Heart right ventricle (tissue), 16 donors: ENCODE data around the gene IL12A. TPM values are rescaled to one million over a fixed set of nuclear protein-coding genes. Genes with fewer than 3 reads are reported as not detected.
A peak's percentile ranks its signal among the peaks of the same experiment; 100 is the strongest.

Experiments used
- ATAC-seq, 8 donors: fragments of 200-7000 bp; cut with Tn5 transposase; one replicate each; pipeline ENCODE4 v1.9.1; 2020; ENCODE audit warnings: mild to moderate bottlenecking in 8 of 8, moderate library complexity in 8 of 8, moderate number of reproducible peaks in 1 of 8
- DNase-seq, 2 donors: peaks; one replicate each; pipeline ENCODE4 v3.0.0-alpha.2; 2020
- H3K27ac ChIP-seq, 10 donors: fragments of 200-600 bp; sonication (generic) in 2 of 10; one replicate each; pipeline versions ENCODE4 v1.5.0 to v1.8.0; 2020 to 2022; ENCODE audit warnings: mild to moderate bottlenecking in 3 of 10
- H3K27me3 ChIP-seq, 7 donors: fragments of 200-600 bp; one replicate each; pipeline ENCODE4 v1.8.0; 2021 to 2022; ENCODE audit warnings: mild to moderate bottlenecking in 2 of 7
- H3K36me3 ChIP-seq, 9 donors: fragments of 200-600 bp; sonication (generic) in 1 of 9; one replicate each; pipeline versions ENCODE4 v1.5.0 to v1.8.0; 2020 to 2022; ENCODE audit warnings: mild to moderate bottlenecking in 2 of 9
- H3K4me1 ChIP-seq, 9 donors: fragments of 200-600 bp; sonication (generic) in 1 of 9; one replicate each; pipeline versions ENCODE4 v1.5.0 to v1.8.0; 2020 to 2022; ENCODE audit warnings: mild to moderate bottlenecking in 4 of 9
- H3K4me3 ChIP-seq, 10 donors: fragments of 200-600 bp; sonication (generic) in 2 of 10; one replicate each; pipeline versions ENCODE4 v1.5.0 to v1.8.0; 2020 to 2022; ENCODE audit warnings: mild to moderate bottlenecking in 7 of 10, moderate library complexity in 2 of 10
- H3K9me3 ChIP-seq, 11 donors: fragments of 200-600 bp in 10 of 11; sonication (generic) in 2 of 11; one replicate each; pipeline versions ENCODE4 v1.5.0 to v1.8.0; 2013 to 2022; ENCODE audit warnings: mild to moderate bottlenecking in 2 of 11, control low read depth in 1 of 11, moderate library complexity in 1 of 11
- WGBS, 2 donors: extraction: QIAGEN DNeasy Blood & Tissue Kit; methylation state at CpG; one replicate each; pipeline ENCODE4 v1.1.7; 2013; ENCODE audit warnings: inconsistent platforms in 1 of 2; 5-methylcytosine and 5-hydroxymethylcytosine counted together
- intact Hi-C, 10 donors: fragments of 100-400 bp; cut with DNase I; formaldehyde crosslinking; loops; one replicate each; pipeline versions ENCODE4 v1.11.1 to v1.14.2; 2022
- polyA plus RNA-seq, 2 donors: library from polyadenylated mRNA; stranded (reverse); fragments of 200-250 nt; gene quantifications; one replicate each; pipeline ENCODE4 v1.2.3, GENCODE V29; 2013
- total RNA-seq, 10 donors: library from RNA; stranded (reverse); fragmentation: NEBNext Ultra II Directional in 3 of 10; extraction: Animal tissue kit (Norgen Biotek cat#: 25700) in 3 of 10; gene quantifications; one replicate each; pipeline versions ENCODE4 v1.2.1 to v1.2.4, GENCODE V29; 2021 to 2023
- TF ChIP-seq, protein P1 (sequence below), 9 donors: fragments of 200-600 bp; sonication (generic) in 2 of 9; IDR thresholded peaks; one replicate each; pipeline versions ENCODE4 v1.5.0 to v1.8.0; 2021 to 2022; ENCODE audit warnings: antibody characterized with exemption in 9 of 9, mild to moderate bottlenecking in 5 of 9, moderate library complexity in 1 of 9
- donor health status: Arrhythmogenic right ventricular cardiomyopathy.
- donor health status: ischemic (EF 13 %, LVEDD 7.1; RV severe dilation, severe dysfunction).
- donor health status: healthy with polysubstance abuse.
- donor health status: DM: no; HTN: yes; CAD: no.
- donor health status: DM: no; HTN: no; CAD: no.
- donor health status: ischemic (EF 25% LVEDD 6.9; RV normal size, moderate dysfunction).
- donor health status: ischemic (EF 25% LVEDD 5.7; RV mildly dilated, moderate dysfunction).
- donor health status: healthy.
- donor health status: DM: yes; HTN: yes; CAD: no.
- donor health status: Ischemic cardiomyopathy.
- donor health status: ischemic (EF 35%, LVEDD 5.7; RV mildly dilated, moderate dysfunction).
- donor health status: nonischemic (EF 11% LVEDD 7.7; RV severe dilation, severe dysfunction).
- donor health status: DM: yes; HTN: yes; CAD: no.
- donor health status: PGD.
- donor health status: ischemic (EF 29% LVEDD 5.4; RV normal size, mild dysfunction).
- donor health status: nonischemic (EF 23%, LVEDD 6.1; RV moderate dilation, normal function).

IL12A gene
- total and polyA plus RNA-seq, 12 donors = 0.53 to 2.3 (median 0.97) TPM; not detected in 1

DNA sequence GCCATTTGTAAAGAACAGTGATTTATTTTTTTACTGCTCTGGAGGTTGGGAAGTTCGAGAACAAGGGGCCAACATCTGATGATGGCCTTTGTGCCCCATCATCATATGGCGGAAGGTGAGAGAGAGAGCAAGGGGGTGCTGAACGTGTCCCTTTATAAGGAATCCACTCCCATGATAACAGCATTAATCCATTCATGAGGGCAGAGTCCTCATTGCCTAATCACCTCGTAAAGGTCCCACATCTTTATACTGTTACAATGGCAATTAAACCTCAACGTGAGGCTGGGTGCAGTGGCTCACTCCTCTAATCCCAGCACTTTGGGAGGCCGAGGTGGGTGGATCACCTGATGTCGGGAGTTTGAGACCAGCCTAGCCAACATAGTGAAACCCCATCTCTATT, 8.3 kb downstream of the IL12A start:
- Histone ChIP-seq H3K27me3 (no peaks in the 10 kb centered on the region), H3K4me1 (no peaks in the 10 kb centered on the region), H3K36me3 (peaks cover 0 to 7% (median 0%) of the 10 kb centered on the region in 9 donors), H3K27ac (no peak overlapping the region), H3K4me3 (no peak overlapping the region), H3K9me3 (no peaks in the 10 kb centered on the region)
- intact Hi-C loops = no loop called here
- TF ChIP-seq, protein P1, sequence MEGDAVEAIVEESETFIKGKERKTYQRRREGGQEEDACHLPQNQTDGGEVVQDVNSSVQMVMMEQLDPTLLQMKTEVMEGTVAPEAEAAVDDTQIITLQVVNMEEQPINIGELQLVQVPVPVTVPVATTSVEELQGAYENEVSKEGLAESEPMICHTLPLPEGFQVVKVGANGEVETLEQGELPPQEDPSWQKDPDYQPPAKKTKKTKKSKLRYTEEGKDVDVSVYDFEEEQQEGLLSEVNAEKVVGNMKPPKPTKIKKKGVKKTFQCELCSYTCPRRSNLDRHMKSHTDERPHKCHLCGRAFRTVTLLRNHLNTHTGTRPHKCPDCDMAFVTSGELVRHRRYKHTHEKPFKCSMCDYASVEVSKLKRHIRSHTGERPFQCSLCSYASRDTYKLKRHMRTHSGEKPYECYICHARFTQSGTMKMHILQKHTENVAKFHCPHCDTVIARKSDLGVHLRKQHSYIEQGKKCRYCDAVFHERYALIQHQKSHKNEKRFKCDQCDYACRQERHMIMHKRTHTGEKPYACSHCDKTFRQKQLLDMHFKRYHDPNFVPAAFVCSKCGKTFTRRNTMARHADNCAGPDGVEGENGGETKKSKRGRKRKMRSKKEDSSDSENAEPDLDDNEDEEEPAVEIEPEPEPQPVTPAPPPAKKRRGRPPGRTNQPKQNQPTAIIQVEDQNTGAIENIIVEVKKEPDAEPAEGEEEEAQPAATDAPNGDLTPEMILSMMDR (IDR thresholded peaks at IDR 0.05) = no peak
- WGBS, 2 donors = 89 to 94% methylated on average over 7 of the region's 7 CpGs
- no peak for DNase-seq
- no peak for ATAC-seq

DNA sequence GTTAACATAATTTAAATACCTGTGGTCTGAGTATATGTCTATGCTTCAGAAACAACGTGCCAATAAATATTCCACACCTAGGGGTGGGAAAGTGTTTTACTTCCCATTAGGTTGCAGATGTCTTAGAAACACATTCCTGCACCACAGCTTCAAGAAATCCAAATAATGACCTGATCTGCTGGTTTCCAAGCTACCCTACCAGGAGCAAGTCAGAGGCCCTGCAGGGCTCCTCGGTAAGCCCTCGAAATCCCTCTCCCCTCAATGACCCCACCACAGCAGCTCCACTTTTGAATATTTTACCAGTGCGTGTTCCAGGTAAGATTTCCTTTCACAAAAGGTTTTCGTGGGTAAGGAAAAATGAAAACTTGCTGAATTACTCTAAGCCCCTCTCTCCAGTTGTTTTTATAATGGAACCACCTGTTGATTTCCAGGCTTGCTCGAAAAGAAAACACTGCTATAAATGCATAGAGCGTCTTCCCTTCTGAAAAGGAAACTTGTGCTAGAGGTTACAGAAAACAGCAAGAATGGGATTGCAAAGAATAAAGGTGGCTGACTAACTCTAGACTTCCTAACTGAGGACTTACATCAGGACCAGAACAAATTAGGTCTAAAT, 12.6 kb downstream of the IL12A start:
- Histone ChIP-seq H3K36me3 (no peaks in the 10 kb centered on the region), H3K27me3 (no peaks in the 10 kb centered on the region), H3K27ac (no peak overlapping the region), H3K9me3 (no peaks in the 10 kb centered on the region), H3K4me3 (no peak overlapping the region), H3K4me1 (peaks cover 0 to 4% (median 0%) of the 10 kb centered on the region in 9 donors)
- DNase-seq (no peak), ATAC-seq (no peak)
- intact Hi-C loops = loop anchor here in 8 of 10 donors (2.0 to 10.0 kb wide), 7 partner anchors 74 to 739 kb away; no protein-coding TSS in a partner anchor
- 86 to 89% methylated on average over 7 of the region's 7 CpGs for WGBS, 2 donors
- TF ChIP-seq, protein P1 (IDR thresholded peaks at IDR 0.05) = no peak

DNA sequence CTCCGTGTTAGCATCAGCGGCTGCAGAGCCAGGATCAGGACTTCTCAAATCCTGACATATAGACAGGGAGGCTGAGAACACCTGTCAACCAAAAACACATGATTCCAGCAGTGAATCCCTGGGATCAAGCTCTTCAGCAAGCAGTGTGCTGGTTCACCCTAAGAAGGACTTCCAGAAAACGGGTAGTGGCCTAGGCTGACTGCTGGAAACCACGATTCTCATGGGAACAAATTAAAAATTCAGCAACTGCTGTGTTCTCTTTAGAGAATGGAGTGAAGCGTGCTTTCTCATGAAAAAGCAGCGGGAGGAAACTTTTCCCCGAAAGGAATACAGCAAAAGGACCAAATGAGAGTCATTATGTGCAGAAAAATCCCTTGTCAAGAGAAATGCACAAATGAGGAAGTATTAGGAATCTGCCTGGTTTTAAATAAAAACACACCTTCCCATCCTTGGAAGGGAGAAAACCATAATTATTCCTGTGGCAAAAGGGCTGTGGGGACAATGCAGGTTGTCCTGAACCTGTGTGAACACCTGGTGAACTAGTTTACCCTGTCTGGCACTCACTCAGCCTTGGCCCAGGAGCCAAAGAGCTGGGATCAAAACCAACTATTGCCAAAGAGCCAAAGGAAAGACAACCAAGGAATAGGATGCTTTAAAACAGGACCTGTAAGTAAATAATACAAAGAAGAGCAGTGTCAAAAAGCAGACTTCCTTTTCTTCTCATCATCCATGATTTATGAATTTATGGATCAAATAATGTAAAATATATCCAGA, 13.4 kb downstream of the IL12A start:
- no peak for ATAC-seq
- H3K4me3 ChIP-seq = no peak overlapping the region
- H3K36me3 ChIP-seq = no peaks in the 10 kb centered on the region
- intact Hi-C loops = loop anchor here in 9 of 10 donors (2.0 to 10.0 kb wide), 9 partner anchors 73 to 740 kb away; no protein-coding TSS in a partner anchor
- H3K4me1 ChIP-seq = peaks cover 0 to 6% (median 0%) of the 10 kb centered on the region in 9 donors
- TF ChIP-seq, protein P1 (IDR thresholded peaks at IDR 0.05) = no peak
- no peaks in the 10 kb centered on the region for H3K9me3 ChIP-seq
- H3K27ac ChIP-seq = no peak overlapping the region
- WGBS, 2 donors = 83 to 84% methylated on average over 7 of the region's 7 CpGs
- DNase-seq = no peak
- no peaks in the 10 kb centered on the region for H3K27me3 ChIP-seq

DNA sequence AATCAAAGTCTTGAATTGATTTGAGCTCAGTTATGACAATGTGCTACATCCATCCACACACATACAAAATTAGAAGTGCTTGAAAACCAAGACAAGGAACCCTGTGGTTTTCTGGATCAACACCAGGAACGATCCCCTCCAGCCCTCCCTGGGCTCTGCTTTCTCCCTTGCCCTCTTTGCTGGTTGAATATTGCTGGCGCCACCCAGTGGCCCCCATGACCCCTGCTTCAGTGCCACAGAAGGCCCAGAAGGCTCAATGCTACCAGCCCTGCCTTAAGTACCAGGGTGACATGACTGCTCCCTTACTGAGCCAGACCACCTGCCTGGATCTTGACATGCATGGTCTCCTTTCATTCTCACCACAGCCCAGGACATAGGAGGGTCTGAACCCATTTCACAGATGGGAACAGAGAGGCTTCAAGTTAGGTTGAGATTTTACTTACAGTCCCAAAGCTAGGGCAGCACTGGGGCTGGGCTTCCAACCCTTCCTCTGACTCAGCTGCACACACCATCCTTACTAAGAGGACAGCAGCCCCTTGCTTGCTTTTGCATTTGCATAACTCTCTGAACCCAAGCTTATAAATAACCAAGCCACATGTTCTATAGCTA, 15.0 kb downstream of the IL12A start:
- H3K36me3 ChIP-seq = no peaks in the 10 kb centered on the region
- TF ChIP-seq, protein P1 (IDR thresholded peaks at IDR 0.05) = peak; percentile 44 to 77 (median 68)
- H3K27me3 ChIP-seq = no peaks in the 10 kb centered on the region
- H3K9me3 ChIP-seq = no peaks in the 10 kb centered on the region
- intact Hi-C loops = loop anchor here in 9 of 10 donors (1.0 to 10.0 kb wide), 9 partner anchors 75 to 741 kb away; no protein-coding TSS in a partner anchor
- ATAC-seq = peak; percentile 67 to 92 (median 84)
- no peak overlapping the region for H3K27ac ChIP-seq
- DNase-seq = peak; percentile 52 to 63
- no peak overlapping the region for H3K4me3 ChIP-seq
- peaks cover 0 to 6% (median 0%) of the 10 kb centered on the region in 9 donors for H3K4me1 ChIP-seq
- 18 to 24% methylated on average over 2 of the region's 2 CpGs for WGBS, 2 donors
